ENCODE data around the gene ARGFX.

Gene ARGFX

GRCh38 chr3:121601212-121601812, 33.6 kb downstream of the ARGFX start:
- no peak for DNase-seq

GRCh38 chr3:121604759-121605158, 37.0 kb downstream of the ARGFX start:
- no peak for DNase-seq

GRCh38 chr3:121606106-121606505, 38.4 kb downstream of the ARGFX start:
- no peak for DNase-seq

Measured in DMS79 (cell line).